Calu3 (cell line): Measurements from ENCODE around the gene TPRG1. TPM values are rescaled to one million over a fixed set of nuclear protein-coding genes. Genes with fewer than 3 reads are reported as not detected.

Experiments
- BruUV-seq: library from RNA; stranded (reverse); fragments of 400-500 nt; replicated peaks from 2 replicates; lab custom pipeline; 2021; lab: Mats Ljungman, UMichigan
- CTCF ChIA-PET: fragments of 300-600 bp; sonication (Branson Sonifier 250); formaldehyde crosslinking; loops from one replicate; lab custom pipeline; 2022; ENCODE audit warnings: antibody characterized with exemption; lab: Charles Lee
- DNase-seq: peaks from one replicate; pipeline ENCODE4 v3.0.0; 2022
- H3K27ac Mint-ChIP-seq: one replicate; pipeline ENCODE4 v1.8.0; 2022; ENCODE audit warnings: mixed read lengths; ENCODE audit not compliant: unreplicated experiment
- H3K27me3 Mint-ChIP-seq: one replicate; pipeline ENCODE4 v1.8.0; 2022; ENCODE audit warnings: mixed read lengths; ENCODE audit not compliant: unreplicated experiment
- H3K36me3 Mint-ChIP-seq: one replicate; pipeline ENCODE4 v1.8.0; 2022; ENCODE audit warnings: mild to moderate bottlenecking, moderate library complexity, mixed read lengths; ENCODE audit not compliant: insufficient read depth, unreplicated experiment
- H3K4me1 Mint-ChIP-seq: one replicate; pipeline ENCODE4 v1.8.0; 2022; ENCODE audit warnings: mild to moderate bottlenecking, low read depth, mixed read lengths; ENCODE audit not compliant: unreplicated experiment
- H3K4me3 Mint-ChIP-seq: one replicate; pipeline ENCODE4 v1.8.0; 2022; ENCODE audit warnings: mild to moderate bottlenecking, low read depth, moderate library complexity, mixed read lengths; ENCODE audit not compliant: unreplicated experiment
- H3K9me3 Mint-ChIP-seq: one replicate; pipeline ENCODE4 v1.8.0; 2022; ENCODE audit warnings: low read depth, mixed read lengths; ENCODE audit not compliant: unreplicated experiment
- CTCF ChIP-seq: fragments of 200-600 bp; IDR thresholded peaks from one replicate; pipeline ENCODE4 v1.8.0; 2022; ENCODE audit warnings: antibody characterized with exemption; ENCODE audit not compliant: unreplicated experiment
- intact Hi-C: fragments of 100-400 bp; cut with micrococcal nuclease; formaldehyde crosslinking; loops from one replicate; pipeline ENCODE4 v1.10.0; 2022; ENCODE audit not compliant: unreplicated experiment
- total RNA-seq: library from RNA; stranded (reverse); gene quantifications from 2 replicates; pipeline ENCODE4 v1.2.3, GENCODE V29; 2022

TPRG1 gene
- total RNA-seq, 1 experiment from 2014 or later = 1.2 TPM

DNA sequence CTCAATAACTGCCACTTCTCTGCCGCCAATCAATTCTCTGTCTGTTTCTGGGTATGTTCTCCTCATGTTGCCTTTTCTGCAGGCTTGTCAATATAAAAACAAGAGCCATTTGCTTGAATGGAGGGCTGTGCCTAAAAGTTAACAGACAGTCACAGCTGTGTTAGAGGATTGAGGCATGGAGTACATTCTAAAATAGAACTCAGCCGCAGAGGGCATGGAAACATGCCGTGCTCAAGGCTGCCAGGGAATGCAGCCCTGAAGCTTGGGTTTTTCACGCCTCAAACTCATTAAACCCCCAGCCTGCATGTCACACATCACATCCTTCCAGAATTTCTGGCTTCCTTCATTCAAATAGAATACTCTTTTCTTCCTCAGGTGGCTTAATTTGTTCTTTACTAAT is 166.6 kb downstream of the TPRG1 start:
- TF ChIP-seq CTCF = no peak
- H3K4me3 Mint-ChIP-seq = no peak overlapping the region
- no peaks in the 10 kb centered on the region for H3K27me3 Mint-ChIP-seq
- H3K27ac Mint-ChIP-seq = no peak overlapping the region
- intact Hi-C loops = no loop called here
- peaks cover 12% of the 10 kb centered on the region for H3K4me1 Mint-ChIP-seq
- no peak for DNase-seq
- H3K36me3 Mint-ChIP-seq = no peaks in the 10 kb centered on the region
- H3K9me3 Mint-ChIP-seq = peaks cover 6% of the 10 kb centered on the region
- CTCF ChIA-PET = interaction anchor here (1.5 kb wide), 2 partner anchors 13 to 66 kb away, joined by 3 to 5 read pairs; no protein-coding TSS in a partner anchor
- no TSS peak for BruUV-seq

GRCh38 chr3:189339996-189340395 is 168.2 kb downstream of the TPRG1 start:
- intact Hi-C loops = no loop called here
- H3K27ac Mint-ChIP-seq = no peak overlapping the region
- TF ChIP-seq CTCF = no peak
- no peak for DNase-seq
- BruUV-seq = no TSS peak
- peaks cover 6% of the 10 kb centered on the region for H3K9me3 Mint-ChIP-seq
- no peak overlapping the region for H3K4me3 Mint-ChIP-seq
- H3K4me1 Mint-ChIP-seq = peaks cover 12% of the 10 kb centered on the region
- no peaks in the 10 kb centered on the region for H3K36me3 Mint-ChIP-seq
- CTCF ChIA-PET = no interaction called here
- no peaks in the 10 kb centered on the region for H3K27me3 Mint-ChIP-seq

DNA sequence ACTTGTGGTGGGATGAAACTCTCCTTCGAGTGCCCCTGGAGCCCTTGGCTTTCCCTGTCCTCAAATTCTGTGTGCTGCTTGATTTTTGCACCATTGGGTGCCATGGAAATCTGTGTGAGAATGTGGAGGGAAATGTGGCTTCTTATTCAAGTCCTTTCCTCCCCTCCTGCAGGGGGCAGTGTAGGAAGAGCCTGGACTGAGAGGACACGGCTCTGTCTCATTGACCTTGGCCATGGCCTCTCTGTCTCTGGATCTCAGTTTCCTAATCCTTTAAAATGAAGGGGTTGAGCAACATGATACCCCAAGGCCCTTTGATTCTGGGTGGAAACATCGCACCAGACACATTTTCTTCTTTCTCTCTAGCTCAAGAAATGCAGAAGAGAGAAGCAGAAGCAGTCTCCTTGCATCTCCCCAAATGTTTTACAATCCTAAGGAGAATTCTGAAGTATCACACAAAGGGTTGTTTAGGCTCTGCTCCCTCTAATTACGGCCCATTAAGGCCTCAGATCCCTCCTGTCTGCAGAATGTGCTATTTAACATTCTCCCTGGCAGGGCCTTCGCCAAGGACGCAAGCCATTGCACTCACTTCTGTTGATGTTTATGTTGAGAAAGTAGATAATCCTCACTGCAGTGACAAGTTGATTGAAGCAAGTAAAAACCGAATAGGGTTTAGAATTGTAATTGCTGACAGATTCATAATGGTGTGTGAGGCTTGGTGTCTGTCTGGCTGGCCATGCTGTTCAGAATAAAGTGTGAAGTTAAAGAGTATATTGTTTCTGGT is 169.1 kb downstream of the TPRG1 start:
- H3K36me3 Mint-ChIP-seq = no peaks in the 10 kb centered on the region
- peak; percentile 44 for DNase-seq
- H3K4me3 Mint-ChIP-seq = no peak overlapping the region
- BruUV-seq = no TSS peak
- peak; percentile 57 for TF ChIP-seq CTCF
- H3K27ac Mint-ChIP-seq = no peak overlapping the region
- no peaks in the 10 kb centered on the region for H3K27me3 Mint-ChIP-seq
- peaks cover 6% of the 10 kb centered on the region for H3K9me3 Mint-ChIP-seq
- intact Hi-C loops = no loop called here
- CTCF ChIA-PET = no interaction called here
- peaks cover 12% of the 10 kb centered on the region for H3K4me1 Mint-ChIP-seq

GRCh38 chr3:189342811-189343210 is 171.0 kb downstream of the TPRG1 start:
- CTCF ChIA-PET = no interaction called here
- no TSS peak for BruUV-seq
- H3K4me3 Mint-ChIP-seq = no peak overlapping the region
- no peaks in the 10 kb centered on the region for H3K27me3 Mint-ChIP-seq
- no peaks in the 10 kb centered on the region for H3K36me3 Mint-ChIP-seq
- no peaks in the 10 kb centered on the region for H3K9me3 Mint-ChIP-seq
- intact Hi-C loops = no loop called here
- peaks cover 8% of the 10 kb centered on the region for H3K4me1 Mint-ChIP-seq
- TF ChIP-seq CTCF = no peak
- H3K27ac Mint-ChIP-seq = no peak overlapping the region
- no peak for DNase-seq
